ENCODE data around the gene MARK3.

Gene MARK3

GRCh38 chr14:103367995-103368394, 17.2 kb upstream of the MARK3 start:
- no peak for DNase-seq

GRCh38 chr14:103370087-103370486, 15.1 kb upstream of the MARK3 start:
- DNase-seq = no peak

- no peak for DNase-seq
These were observed 13.2 kb upstream of the MARK3 start for GRCh38 chr14:103372017-103372416.

GRCh38 chr14:103372552-103373304, 12.5 kb upstream of the MARK3 start:
- no peak for DNase-seq

- no peak for DNase-seq
These were observed 11.1 kb upstream of the MARK3 start for GRCh38 chr14:103374121-103374520.

- DNase-seq = no peak
These were observed 7.6 kb upstream of the MARK3 start for GRCh38 chr14:103377522-103378037.

GRCh38 chr14:103378038-103378854, 7.0 kb upstream of the MARK3 start:
- DNase-seq = no peak

GRCh38 chr14:103380719-103381377, 4.4 kb upstream of the MARK3 start:
- no peak for DNase-seq

GRCh38 chr14:103382376-103382775, 2.8 kb upstream of the MARK3 start:
- DNase-seq = no peak

GRCh38 chr14:103384450-103385151, 614 bp upstream of the MARK3 start:
- DNase-seq = no peak

GRCh38 chr14:103385929-103386712, 906 bp downstream of the MARK3 start:
- peak; percentile 48 for DNase-seq

- DNase-seq = no peak
These were observed 1.6 kb downstream of the MARK3 start for GRCh38 chr14:103386713-103387329.

GRCh38 chr14:103388664-103389063, 3.4 kb downstream of the MARK3 start:
- DNase-seq = no peak

GRCh38 chr14:103390605-103391004, 5.4 kb downstream of the MARK3 start:
- DNase-seq = no peak

GRCh38 chr14:103391048-103391447, 5.8 kb downstream of the MARK3 start:
- DNase-seq = peak; percentile 57

GRCh38 chr14:103392106-103392505, 6.9 kb downstream of the MARK3 start:
- no peak for DNase-seq

- DNase-seq = no peak
These were observed 7.4 kb downstream of the MARK3 start for GRCh38 chr14:103392572-103392971.

GRCh38 chr14:103393070-103393469, 7.9 kb downstream of the MARK3 start:
- no peak for DNase-seq

- no peak for DNase-seq
These were observed 8.7 kb downstream of the MARK3 start for GRCh38 chr14:103393676-103394626.

GRCh38 chr14:103395244-103395643, 10.0 kb downstream of the MARK3 start:
- DNase-seq = no peak
